Measurements from ENCODE around the gene TENT4A.
"Not testable (repeated sequence)": the region's sequence is repeated elsewhere in the genome, so short reads cannot be mapped to it uniquely, and the experiment has no call there.

TENT4A gene

DNA sequence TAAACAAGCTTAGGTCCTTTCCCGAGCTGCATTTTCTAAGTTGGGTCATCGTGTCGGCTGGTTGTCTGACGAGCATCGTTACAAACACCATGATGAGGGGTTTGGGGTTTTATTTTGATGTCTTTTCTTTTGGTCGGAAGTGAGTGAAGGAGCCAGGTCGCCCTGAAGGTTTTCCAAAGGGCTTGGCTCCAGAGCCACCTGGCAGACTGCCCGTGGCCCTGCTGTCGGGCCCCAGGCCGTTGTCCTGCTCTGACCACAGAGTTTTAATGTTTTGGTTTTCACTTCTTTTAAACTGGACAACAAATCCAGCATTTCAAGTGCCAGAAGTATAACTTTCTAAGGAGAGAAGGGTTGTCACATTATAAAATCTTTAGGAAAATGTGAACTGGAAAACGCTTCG lies 42.3 kb downstream of the TENT4A start:
- no peak for DNase-seq

DNA sequence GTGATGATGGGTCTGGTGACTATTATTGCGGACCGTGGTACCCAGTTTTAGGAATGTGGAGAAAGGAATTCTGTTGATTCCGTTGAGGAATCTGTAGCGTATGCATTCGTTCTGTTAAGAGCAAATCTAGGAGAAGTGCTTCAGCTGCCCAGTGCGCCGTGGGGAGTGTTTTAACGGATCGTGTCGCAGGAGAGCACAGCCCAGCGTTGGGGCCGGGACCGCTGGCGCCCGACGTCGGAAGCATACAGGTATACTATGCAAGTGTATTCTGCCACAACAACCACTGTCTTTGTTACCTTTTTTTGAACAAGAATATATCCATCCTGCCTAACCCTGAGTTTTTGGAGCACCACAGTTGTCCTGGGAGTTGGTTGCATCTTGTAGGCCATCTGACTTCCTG lies 42.7 kb downstream of the TENT4A start:
- no peak for DNase-seq

GRCh38 chr5:6757414-6757969 lies 44.3 kb downstream of the TENT4A start:
- DNase-seq, result no peak

DNA sequence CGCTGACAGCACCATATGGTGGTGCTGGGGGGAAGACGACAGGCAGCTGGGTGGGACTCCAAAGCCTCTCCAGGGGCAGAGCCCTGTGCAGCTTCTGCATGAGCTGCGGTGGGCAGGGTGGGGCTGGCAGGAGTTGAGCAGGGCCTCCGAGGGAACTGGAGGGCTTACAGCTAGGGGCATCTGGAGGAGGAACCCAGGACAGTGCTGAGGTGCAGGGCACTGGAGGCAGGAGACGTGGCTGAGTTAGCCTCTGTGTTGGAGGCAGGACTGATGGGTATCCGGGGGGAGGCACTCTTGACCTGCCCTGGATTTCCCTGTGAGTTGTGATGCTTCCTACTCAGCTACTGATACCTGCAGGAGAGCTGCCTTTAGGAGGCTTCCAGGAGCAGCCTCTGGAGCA lies 45.0 kb downstream of the TENT4A start:
- DNase-seq, result no peak

GRCh38 chr5:6758706-6759105 lies 45.5 kb downstream of the TENT4A start:
- DNase-seq, result no peak

GRCh38 chr5:6759401-6759800 lies 46.2 kb downstream of the TENT4A start:
- DNase-seq, result no peak

GRCh38 chr5:6759983-6760382 lies 46.8 kb downstream of the TENT4A start:
- no peak for DNase-seq

DNA sequence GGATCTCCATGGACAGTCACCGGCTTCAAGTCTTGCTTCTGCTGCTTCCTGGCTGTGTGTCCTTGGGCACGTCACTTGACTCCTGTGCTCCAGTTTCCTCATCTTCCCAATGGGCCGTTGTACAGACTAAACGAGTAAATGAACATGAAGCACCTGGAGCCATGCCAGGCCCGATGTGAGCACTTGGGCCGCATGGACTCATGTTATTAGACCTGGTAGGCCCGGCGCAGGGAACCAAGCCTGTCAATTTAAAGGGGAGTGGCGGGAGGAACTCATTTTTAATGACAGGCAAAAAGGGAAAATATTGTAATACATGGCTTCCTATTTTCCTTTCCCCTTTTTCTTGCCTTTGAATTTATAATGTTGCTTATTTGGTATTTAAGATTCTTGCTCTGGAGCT lies 47.5 kb downstream of the TENT4A start:
- no peak for DNase-seq

DNA sequence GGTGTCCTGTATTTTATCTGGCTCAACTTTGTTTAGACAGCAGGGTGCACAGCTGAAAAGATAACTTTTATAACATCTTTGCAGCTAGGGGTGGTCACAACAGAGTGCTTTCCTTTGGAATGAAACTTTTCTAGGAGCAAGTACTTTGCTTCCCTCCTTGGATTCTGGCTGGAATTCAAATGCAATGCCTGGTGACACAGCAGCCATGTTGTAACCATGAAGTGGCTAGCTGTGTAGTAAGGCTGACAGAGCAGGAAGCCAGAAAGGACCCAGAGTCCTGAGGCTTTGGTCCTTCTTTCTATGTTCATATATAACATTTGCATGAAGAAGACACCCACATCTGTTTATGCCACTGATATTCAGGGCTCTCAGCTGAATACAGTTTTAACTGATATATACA lies 48.1 kb downstream of the TENT4A start:
- no peak for DNase-seq

DNA sequence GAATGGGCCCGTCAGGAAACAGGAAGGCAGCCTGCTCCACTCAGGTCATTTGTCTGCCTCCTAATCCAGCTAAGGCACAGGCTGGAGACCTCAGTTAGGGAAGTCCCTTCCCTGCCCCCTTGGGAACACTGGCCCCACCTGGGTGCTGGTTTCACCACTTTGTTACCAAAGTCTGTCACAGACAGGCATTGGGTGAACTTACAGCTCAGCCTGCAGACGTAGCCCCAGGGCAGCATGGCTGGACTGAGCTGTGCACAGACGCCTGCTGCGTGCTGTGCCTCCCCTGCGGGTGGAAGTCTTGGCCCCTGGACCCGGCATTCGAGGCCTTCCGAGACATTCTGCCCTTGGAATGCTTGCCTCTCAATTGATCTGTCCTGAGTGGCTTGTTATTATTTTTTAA lies 48.9 kb downstream of the TENT4A start:
- no peak for DNase-seq

DNA sequence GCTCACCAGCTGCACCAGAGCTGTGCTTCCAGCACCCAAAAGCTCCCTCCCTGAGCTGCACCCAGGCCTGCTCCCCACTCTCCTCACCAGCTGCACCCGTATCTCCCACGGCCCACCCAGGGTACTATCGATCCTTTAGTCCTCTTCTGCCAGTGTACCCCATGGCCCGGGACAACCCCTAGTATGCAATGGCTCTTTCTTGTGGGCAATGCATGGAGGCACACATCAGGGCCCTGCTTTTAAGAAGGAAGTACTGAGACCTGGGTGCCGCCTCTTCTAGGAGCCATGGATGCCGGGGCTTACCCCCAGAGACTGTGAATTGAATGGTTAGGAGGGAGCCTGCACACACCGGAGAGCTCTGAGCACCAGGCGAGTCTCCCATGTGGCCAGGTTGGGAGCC lies 49.5 kb downstream of the TENT4A start:
- no peak for DNase-seq

GRCh38 chr5:6763191-6763590 lies 50.0 kb downstream of the TENT4A start:
- DNase-seq, result no peak

GRCh38 chr5:6765612-6766525 lies 52.6 kb downstream of the TENT4A start:
- peak; percentile 80 for DNase-seq

DNA sequence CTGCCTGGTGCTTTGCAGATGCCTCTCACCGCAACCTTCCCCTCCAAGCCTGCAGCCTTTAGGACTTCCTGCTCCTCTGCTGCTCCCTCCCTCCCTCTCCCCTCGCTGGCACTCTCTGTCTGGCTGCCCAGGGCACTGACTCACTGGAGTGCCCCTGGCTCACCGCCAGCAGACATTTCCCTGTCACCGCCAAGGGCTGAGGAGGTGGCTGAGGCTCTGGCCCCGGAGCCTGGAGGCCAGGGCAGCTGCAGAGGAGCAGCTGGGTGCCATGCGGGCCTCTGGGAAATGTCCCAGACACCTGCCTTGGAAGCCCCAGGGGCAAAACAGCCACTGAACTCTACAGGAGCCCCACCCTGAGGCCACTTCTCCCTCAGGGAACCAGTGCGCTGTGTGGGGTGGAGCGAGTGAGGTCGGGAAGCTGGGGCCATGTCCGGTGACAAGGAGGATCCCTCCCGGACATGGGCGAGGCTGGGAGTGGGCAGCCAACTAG lies 53.4 kb downstream of the TENT4A start:
- DNase-seq, result peak; percentile 98

DNA sequence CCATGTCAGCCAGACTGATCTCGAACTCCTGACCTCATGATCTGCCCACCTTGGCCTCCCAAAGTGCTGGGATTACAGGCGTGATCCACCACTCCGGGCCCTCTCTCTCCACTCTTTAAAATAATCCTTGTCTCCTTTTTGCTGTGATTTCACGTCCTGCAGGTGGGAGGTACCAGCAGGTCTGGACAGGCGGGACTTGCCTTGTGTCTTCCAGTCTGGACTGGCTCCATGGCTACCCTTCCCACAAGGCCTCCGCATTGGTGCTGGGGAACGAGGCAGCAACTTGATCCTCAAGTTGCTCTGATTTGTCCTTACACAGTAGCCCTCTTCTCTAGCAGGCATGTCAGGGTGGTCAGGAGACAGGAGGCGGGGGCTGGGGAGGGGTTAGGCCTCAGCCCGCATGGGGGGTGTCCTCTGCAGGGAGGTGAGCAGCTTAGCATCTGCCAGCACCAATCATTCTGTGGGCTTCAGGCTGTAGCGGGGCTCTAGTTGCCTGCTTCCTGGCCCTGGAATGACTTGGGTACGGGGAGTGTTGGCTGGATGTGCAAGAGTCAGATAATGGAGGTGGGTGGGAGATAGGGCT lies 54.3 kb downstream of the TENT4A start:
- DNase-seq, result no peak

DNA sequence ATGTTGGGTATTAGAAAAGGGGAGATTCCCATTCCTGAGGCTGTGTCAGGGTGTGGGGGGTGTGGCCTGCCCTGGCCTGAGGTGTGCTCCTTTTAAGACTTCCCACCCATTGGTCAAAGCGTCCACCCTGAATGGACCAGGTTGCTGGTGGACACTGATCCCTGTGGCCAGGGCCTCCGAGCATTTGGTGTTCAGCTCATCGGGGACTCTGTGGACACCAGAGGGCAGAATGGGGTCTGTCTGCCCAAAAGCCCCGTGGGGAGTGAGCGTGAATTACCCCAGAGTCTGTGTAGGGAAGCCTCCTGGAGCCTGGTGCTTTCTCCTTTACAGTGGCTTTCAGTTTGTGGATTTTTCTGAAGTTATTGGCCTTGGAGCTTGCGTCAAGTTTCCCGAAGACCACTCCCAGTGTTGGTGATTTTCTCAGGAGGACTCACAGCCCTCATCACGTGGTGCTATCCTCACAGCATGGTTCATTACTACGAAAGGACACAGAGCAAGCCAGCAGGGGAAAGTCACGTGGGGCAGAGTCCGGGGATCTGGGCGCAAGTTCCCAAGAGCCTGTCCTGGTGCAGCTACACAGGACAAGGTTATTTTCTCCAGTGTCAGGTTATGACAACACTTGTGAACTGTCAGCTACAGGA lies 55.5 kb downstream of the TENT4A start:
- no peak for DNase-seq

- DNase-seq, result no peak
These were observed 57.8 kb downstream of the TENT4A start for GRCh38 chr5:6770826-6771607.

GRCh38 chr5:6772886-6773285 lies 59.7 kb downstream of the TENT4A start:
- peak; percentile 73 for DNase-seq

- DNase-seq, result peak; percentile 85
These were observed 60.3 kb downstream of the TENT4A start for GRCh38 chr5:6773342-6774035.

DNA sequence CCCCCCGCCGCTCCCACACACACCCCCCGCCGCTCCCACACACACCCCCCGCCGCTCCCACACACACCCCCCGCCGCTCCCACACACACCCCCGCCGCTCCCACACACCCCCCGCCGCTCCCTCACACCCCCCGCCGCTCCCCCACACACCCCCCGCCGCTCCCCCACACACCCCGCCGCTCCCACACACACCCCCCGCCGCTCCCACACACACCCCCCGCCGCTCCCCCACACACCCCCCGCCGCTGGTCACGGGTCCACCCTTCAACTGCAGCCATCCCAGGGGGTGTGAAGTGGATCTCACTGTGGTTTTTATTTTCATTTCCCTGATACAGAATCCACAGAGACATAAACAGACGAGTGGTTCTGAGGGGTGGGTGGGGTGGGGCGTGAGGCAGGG lies 61.0 kb downstream of the TENT4A start:
- DNase-seq, result not testable (repeated sequence)

GRCh38 chr5:6774721-6775204 lies 61.5 kb downstream of the TENT4A start:
- no peak for DNase-seq

DNA sequence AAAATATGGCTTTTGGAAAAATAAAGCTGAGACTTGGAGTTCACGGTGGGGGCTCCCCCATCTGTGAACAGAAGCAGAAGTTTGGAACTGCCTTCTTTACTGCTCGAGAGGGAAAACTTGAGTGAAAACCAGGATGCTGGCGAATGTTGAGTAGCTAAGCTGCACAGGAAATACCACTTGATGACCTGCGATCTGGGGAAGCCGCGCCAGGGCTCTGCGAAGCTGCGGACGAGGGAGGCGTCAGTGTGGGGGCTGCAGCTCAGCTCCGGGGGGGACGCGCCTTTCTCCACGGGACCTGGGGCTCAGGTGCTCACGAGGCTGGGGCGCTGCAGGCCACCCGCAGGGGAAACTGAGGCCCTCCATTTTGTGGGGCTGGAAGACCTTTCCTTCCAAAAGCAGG lies 62.3 kb downstream of the TENT4A start:
- DNase-seq, result no peak

Data from DMS153 (cell line).